Astrocyte of the spinal cord (primary cell): Measurements from ENCODE around the gene PIAS3.

Source experiments
- DNase-seq: peaks from one replicate; pipeline ENCODE4 v3.0.0; 2011; ENCODE audit warnings: low read depth, low spot score
- H3K4me3 ChIP-seq: 2 replicates; pipeline ENCODE4 v1.5.1; 2011; ENCODE audit warnings: low read depth, mild to moderate bottlenecking, low read length, moderate library complexity
- CTCF ChIP-seq: IDR thresholded peaks from 2 replicates; pipeline ENCODE4 v1.5.1; 2012; ENCODE audit warnings: low read depth, mild to moderate bottlenecking, low read length, inconsistent platforms
- in situ Hi-C: cut with HindIII; loops from 2 replicates; pipeline ENCODE4 v1.10.0; 2017; ENCODE audit warnings: low sequenced_read_pairs

PIAS3 gene

GRCh38 chr1:145859491-145860023 is 676 bp upstream of the PIAS3 start:
- peak overlapping the region; percentile 85 for H3K4me3 ChIP-seq
- TF ChIP-seq CTCF: no peak
- in situ Hi-C loops: no loop called here
- DNase-seq: peak; percentile 89

GRCh38 chr1:145858238-145858900 is 512 bp downstream of the PIAS3 start:
- in situ Hi-C loops: no loop called here
- peak overlapping the region; percentile 85 for H3K4me3 ChIP-seq
- TF ChIP-seq CTCF: no peak
- peak; percentile 22 for DNase-seq

GRCh38 chr1:145857170-145857569 is 1.7 kb downstream of the PIAS3 start:
- H3K4me3 ChIP-seq: no peak overlapping the region
- in situ Hi-C loops: no loop called here
- DNase-seq: no peak
- no peak for TF ChIP-seq CTCF

GRCh38 chr1:145855426-145855948 is 3.4 kb downstream of the PIAS3 start:
- in situ Hi-C loops: no loop called here

GRCh38 chr1:145849356-145850160 is 9.3 kb downstream of the PIAS3 start:
- DNase-seq: peak; percentile 52
- TF ChIP-seq CTCF: peak; percentile 61
- no peak overlapping the region for H3K4me3 ChIP-seq
- in situ Hi-C loops: no loop called here

More at GRCh38 chr1:145855426-145855948, 3.4 kb downstream of the PIAS3 start:
- H3K4me3 ChIP-seq: no peak overlapping the region
- no peak for DNase-seq
- TF ChIP-seq CTCF: no peak

GRCh38 chr1:145847827-145848226 is 11.1 kb downstream of the PIAS3 start:
- in situ Hi-C loops: no loop called here
- no peak for TF ChIP-seq CTCF
- no peak for DNase-seq
- H3K4me3 ChIP-seq: no peak overlapping the region
